ENCODE data around the gene NAALADL2.
"Not testable (repeated sequence)": the region's sequence is repeated elsewhere in the genome, so short reads cannot be mapped to it uniquely, and the experiment has no call there.

NAALADL2 gene

DNA sequence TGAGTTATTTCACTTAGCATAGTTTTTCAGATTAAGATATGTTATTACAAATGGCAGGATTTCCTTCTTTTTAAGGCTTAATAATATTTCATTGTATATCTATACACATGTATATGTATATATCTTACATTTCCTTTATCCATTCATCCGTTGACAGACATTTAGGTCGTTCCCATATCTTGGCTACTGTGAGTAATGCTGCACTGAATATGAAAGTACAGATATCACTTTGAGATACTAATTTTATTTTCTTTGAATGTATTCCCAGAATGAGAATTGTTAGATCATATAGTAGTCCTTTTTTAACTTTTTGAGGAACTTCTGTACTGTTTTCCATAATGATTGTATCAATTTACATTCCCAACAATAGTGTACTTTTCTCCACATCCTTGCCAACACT lies 270.4 kb downstream of the NAALADL2 start:
- no peak for DNase-seq (ENCODE audit: low read depth in 2 of 2)

DNA sequence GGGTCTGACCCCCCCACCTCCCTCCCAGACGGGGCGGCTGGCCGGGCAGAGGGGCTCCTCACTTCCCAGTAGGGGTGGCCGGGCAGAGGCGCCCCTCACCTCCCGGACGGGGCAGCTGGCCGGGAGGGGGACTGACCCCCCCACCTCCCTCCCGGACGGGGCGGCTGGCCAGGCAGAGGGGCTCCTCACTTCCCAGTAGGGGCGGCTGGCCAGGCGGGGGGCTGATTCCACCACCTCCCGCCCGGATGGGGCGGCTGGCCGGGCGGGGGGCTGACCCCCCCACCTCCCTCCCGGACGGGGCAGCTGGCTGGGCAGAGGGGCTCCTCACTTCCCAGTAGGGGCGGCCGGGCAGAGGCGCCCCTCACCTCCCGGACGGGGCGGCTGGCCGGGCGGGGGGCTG lies 272.7 kb downstream of the NAALADL2 start:
- not testable (repeated sequence) for DNase-seq (ENCODE audit: low read depth in 2 of 2)

DNA sequence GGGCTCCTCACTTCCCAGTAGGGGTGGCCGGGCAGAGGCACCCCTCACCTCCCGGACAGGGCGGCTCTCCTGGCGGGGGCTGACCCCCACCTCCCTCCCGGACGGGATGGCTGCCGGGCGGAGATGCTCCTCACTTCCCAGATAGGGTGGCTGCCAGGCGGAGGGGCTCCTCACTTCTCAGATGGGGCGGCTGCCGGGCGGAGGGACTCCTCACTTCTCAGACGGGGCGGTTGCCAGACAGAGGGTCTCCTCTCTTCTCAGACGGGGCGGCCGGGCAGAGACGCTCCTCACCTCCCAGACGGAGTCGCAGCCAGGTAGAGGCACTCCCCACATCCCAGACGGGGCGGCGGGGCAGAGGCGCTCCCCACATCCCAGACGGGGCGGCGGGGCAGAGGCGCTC lies 273.6 kb downstream of the NAALADL2 start:
- not testable (repeated sequence) for DNase-seq (ENCODE audit: low read depth in 2 of 2)

GRCh38 chr3:175144368-175144767 lies 285.2 kb downstream of the NAALADL2 start:
- no peak for DNase-seq (ENCODE audit: low read depth in 2 of 2)

- no peak for DNase-seq (ENCODE audit: low read depth in 2 of 2)
Measured at GRCh38 chr3:175146258-175146657, 287.1 kb downstream of the NAALADL2 start.

GRCh38 chr3:175149675-175150074 lies 290.5 kb downstream of the NAALADL2 start:
- no peak for DNase-seq (ENCODE audit: low read depth in 2 of 2)

DNA sequence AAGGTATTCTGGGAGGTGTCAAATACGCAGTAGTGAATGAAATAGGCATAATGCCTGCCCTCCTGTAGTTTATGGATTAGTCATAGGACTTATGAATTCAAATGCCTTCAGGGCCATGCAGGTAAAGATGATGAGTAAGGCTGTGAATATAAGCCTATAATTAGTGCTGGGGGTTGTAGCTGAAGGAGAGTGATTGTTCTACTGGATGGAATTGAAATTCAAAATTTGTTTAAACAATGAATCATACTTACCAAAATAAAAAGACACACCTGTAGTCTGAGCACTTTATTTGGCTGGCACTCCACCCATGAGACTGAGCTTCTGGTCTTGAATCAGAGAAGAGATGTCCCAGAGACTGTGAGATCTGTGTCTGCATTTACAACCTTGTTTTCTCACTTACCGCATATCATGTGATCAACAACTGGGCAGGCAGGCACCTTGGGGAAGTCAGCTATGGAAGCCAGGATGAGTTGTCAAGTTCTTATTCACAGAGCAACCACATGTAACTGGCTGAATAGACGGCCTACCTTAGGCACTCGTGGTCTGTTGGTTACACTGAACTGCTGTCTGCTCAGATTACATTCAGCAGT lies 291.8 kb downstream of the NAALADL2 start:
- no peak for DNase-seq (ENCODE audit: low read depth in 2 of 2)

DNA sequence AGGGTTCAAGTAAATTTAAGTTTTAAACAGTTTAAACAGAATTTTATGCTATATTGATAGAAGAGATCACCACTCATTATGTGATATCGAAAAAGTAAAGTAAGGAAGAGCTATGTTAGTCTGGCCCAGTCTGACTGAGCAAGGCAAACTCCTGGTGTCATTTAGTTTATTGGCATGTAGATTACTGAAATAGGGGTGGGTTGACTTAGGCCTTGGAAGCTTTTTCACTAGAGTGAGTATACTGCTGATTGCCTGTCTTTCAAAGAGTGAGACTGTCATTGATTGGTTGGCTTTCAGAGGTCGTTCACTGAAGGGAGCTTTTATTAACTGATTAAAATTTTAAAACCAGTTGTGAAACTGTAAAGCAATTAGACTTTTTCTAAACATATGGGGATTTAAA lies 294.5 kb downstream of the NAALADL2 start:
- no peak for DNase-seq (ENCODE audit: low read depth in 2 of 2)

GRCh38 chr3:175155172-175155571 lies 296.0 kb downstream of the NAALADL2 start:
- DNase-seq (ENCODE audit: low read depth in 2 of 2): no peak

DNA sequence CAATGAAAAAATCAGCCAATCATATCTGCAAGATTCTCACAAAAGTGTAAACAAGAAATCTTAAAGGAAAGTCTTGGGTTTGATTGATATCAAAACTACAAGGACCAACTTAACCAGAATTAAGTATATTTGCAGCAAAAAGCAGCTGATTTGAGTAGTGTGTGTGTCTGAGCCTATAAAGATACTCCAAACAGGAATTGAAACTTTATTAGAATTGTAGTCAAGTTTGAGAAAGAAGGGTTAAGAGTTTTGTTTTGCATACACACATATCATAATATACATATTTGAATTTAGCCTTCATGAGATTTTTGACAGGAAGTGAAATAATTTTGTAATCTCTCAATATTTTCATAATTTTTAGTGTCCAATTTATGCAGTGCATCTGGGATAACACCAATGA lies 300.1 kb downstream of the NAALADL2 start:
- DNase-seq (ENCODE audit: low read depth in 2 of 2): no peak

DNA sequence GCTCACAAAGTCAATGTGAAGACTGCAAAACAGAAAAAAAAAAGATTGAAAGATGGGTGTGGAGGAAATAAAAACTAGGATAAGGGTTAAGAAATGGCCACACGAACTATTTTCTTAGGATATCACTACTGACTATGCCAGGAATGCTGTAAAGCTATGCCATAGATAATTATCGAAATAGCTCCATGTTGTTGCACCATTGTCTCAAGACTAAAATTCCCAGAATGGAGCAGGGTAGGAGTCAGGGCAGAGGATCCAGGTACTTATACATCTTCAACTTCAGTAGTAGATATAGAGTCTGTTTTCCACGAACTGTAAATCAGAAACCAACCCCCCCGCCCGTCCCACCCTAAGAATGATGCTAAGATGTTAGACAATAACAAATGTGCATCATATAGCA lies 302.2 kb downstream of the NAALADL2 start:
- DNase-seq (ENCODE audit: low read depth in 2 of 2): no peak

- DNase-seq (ENCODE audit: low read depth in 2 of 2): no peak
Measured at GRCh38 chr3:175163686-175164085, 304.6 kb downstream of the NAALADL2 start.

GRCh38 chr3:175173117-175173516 lies 314.0 kb downstream of the NAALADL2 start:
- not testable (repeated sequence) for DNase-seq (ENCODE audit: low read depth in 2 of 2)

DNA sequence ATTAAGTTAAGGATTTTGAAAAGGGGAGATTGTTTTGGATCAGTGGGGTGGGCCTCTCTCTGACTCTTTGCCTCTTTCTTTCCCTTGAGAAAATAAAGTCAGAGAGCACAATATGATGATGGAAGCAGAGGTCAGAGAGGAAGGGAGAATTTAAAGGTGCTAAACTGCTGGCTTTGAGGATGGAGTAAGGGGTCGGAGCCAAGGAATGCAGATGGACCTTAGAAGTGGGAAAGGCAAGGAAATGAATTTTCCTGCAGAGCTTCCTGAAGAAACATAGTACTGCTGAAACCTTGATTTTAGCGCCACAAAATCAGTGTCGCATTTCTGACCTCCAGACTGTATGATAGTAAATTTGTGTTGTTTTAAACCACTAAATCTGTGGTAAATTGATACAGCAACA lies 317.4 kb downstream of the NAALADL2 start:
- no peak for DNase-seq (ENCODE audit: low read depth in 2 of 2)

DNA sequence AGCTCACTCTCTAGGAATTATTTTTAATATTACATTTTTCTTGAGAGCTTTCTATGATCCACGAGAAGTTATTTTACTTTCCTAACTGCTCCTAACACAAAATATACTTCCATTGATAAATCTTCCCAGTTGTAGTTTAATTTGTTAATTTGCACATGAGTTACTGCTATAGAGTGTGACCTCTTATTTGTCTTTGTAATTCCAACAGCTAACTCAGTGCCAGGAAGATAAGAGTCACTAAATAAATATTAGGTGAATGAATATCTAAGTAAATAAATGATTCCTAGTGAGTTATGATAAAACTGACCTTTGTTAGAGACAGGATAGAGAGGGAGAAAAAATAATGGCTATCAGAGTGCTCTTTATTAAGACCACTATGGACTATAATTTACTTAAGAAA lies 319.9 kb downstream of the NAALADL2 start:
- no peak for DNase-seq (ENCODE audit: low read depth in 2 of 2)

- DNase-seq (ENCODE audit: low read depth in 2 of 2): no peak
Measured at GRCh38 chr3:175184392-175184791, 325.3 kb downstream of the NAALADL2 start.

DNA sequence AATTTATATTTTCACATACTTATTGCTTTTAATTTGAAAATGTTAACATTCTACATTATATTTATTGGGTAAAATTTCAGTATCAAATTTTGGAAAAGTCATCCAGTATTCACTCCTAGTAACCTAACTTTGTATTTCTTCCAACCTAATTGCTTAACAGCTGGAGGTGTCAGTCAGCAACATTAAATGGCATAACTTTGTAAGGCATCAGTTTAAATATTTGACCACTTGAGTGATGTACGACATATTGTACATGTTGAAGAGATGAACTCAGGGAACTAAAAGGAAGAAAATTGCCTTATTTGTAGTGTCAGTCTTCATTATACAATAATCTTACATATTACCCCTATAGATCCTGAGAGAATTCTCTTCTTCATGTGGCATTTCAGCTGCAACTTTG lies 326.8 kb downstream of the NAALADL2 start:
- no peak for DNase-seq (ENCODE audit: low read depth in 2 of 2)

- DNase-seq (ENCODE audit: low read depth in 2 of 2): no peak
Measured at GRCh38 chr3:175186511-175186910, 327.4 kb downstream of the NAALADL2 start.

- no peak for DNase-seq (ENCODE audit: low read depth in 2 of 2)
Measured at GRCh38 chr3:175187586-175187985, 328.5 kb downstream of the NAALADL2 start.

DNA sequence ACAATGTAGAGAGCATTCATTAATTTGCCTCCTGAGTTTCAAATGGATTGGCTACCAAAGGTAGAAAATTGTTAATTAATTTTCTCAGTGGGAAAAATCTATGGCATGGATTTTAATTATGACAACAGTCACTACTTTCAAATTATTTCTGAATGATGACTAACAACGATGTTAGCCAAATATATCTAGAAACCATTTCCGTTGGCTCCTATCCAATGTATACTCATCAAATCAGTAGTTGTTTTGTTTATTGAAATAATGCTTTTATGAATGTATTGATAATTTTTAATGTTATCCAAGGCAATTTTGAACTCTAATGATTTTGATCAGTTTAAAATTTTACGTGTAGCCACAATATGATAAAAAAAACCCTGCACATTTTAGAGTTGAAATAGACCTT lies 333.4 kb downstream of the NAALADL2 start:
- no peak for DNase-seq (ENCODE audit: low read depth in 2 of 2)

DNA sequence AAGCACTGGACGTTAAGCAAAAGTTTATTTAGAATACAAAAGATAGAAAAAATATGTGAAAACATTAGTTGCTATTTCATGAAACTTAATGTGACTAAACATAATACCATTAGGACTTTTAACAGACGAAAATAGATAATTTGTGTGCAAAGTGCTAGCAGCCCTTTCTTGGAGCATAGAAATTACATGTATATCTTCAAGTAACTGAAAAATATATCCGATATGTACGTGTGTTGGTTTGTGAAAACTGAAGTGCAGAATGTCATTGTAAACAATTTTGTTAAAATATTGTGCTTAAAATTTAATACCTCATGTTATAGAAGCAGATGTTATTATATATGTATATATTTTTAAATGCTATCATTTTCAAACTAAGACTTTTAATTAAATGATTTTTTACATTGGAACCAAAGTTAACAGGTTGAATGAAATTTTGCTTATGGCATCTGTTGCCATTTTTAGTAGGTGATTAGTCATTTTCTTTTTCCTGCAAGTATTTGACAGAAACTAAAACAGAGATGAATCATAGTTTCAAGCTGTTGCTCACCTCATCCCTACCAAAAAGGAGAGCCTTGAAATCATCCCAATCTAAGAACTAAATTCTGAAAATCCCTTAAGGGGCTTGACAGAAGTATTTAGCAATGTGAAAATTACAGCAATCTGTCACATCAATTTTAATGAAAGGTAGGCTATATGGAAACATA lies 334.8 kb downstream of the NAALADL2 start:
- no peak for DNase-seq (ENCODE audit: low read depth in 2 of 2)

GRCh38 chr3:175198991-175199783 lies 340.1 kb downstream of the NAALADL2 start:
- no peak for DNase-seq (ENCODE audit: low read depth in 2 of 2)

DNA sequence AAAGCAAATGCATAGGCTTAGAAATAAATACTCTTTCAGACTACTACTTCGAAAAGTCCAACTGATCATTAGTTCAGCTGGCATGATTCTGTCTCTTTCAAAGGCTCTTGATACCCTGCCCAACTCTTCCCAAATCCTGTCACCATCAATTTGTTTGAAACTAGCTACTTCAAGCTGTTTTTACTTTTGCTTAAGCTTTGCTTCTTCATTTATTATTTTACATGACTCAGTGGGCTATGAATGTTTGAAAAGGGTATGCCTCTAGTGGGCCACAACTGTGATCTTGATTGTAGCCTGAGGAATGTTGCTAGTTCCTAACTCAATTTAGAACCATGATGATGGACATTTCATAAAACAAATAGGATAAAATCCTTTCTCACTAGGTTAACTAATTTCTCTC lies 340.8 kb downstream of the NAALADL2 start:
- no peak for DNase-seq (ENCODE audit: low read depth in 2 of 2)
